A673 (cell line): ENCODE data around the gene ENGASE. TPM values are rescaled to one million over a fixed set of nuclear protein-coding genes. Genes with fewer than 3 reads are reported as not detected.

ENCODE experiments used
- BruUV-seq: library from RNA; stranded (reverse); fragments of 400-500 nt; replicated peaks from 2 replicates; lab custom pipeline; 2021; lab: Mats Ljungman, UMichigan
- CTCF ChIA-PET: fragments of 300-600 bp; sonication (Branson Sonifier 250); formaldehyde crosslinking; loops from one replicate; lab custom pipeline; 2022; ENCODE audit warnings: antibody characterized with exemption; lab: Charles Lee
- POLR2A ChIA-PET: fragments of 300-600 bp; sonication (Branson Sonifier 250); formaldehyde crosslinking; loops from one replicate; lab custom pipeline; 2022; ENCODE audit warnings: antibody characterized with exemption; ENCODE audit not compliant: low non-redundant PET; lab: Charles Lee
- DNase-seq: peaks from one replicate; pipeline ENCODE4 v3.0.0-alpha.2; 2015; ENCODE audit warnings: low spot score
- H3K27ac ChIP-seq: fragments of 200-600 bp; sonication (generic); 2 replicates; pipeline ENCODE4 v1.5.1; 2016; ENCODE audit warnings: mixed run types, low read depth, mild to moderate bottlenecking, mixed read lengths, antibody characterized with exemption, low read length; ENCODE audit not compliant: poor library complexity, severe bottlenecking
- H3K27me3 ChIP-seq: fragments of 200-600 bp; sonication (generic); replicated peaks from 2 replicates; pipeline ENCODE4 v1.6.1; 2017; ENCODE audit warnings: mixed run types, low read depth, mild to moderate bottlenecking, mixed read lengths, antibody characterized with exemption, low read length; ENCODE audit not compliant: insufficient read depth, poor library complexity
- H3K36me3 ChIP-seq: fragments of 200-600 bp; sonication (generic); 2 replicates; pipeline ENCODE4 v1.6.1; 2016; ENCODE audit warnings: mixed run types, mild to moderate bottlenecking, mixed read lengths, antibody characterized with exemption, low read length; ENCODE audit not compliant: insufficient read depth, poor library complexity, severe bottlenecking
- H3K4me1 ChIP-seq: fragments of 200-600 bp; sonication (generic); 2 replicates; pipeline ENCODE4 v1.6.1; 2017; ENCODE audit warnings: mixed run types, mild to moderate bottlenecking, mixed read lengths, antibody characterized with exemption, low read length; ENCODE audit not compliant: insufficient read depth, poor library complexity, severe bottlenecking
- H3K4me3 ChIP-seq: fragments of 200-600 bp; sonication (generic); 2 replicates; pipeline ENCODE4 v1.5.1; 2016; ENCODE audit warnings: low read depth, mixed run types, mild to moderate bottlenecking, mixed read lengths, low read length; ENCODE audit not compliant: poor library complexity, severe bottlenecking
- H3K9me3 ChIP-seq: fragments of 200-600 bp; sonication (generic); 2 replicates; pipeline ENCODE4 v1.6.1; 2016; ENCODE audit warnings: mixed run types, low read depth, mild to moderate bottlenecking, mixed read lengths, antibody characterized with exemption, low read length; ENCODE audit not compliant: poor library complexity, severe bottlenecking
- EZH2 ChIP-seq: fragments of 200-600 bp; sonication (generic); IDR thresholded peaks from 2 replicates; pipeline ENCODE4 v1.6.1; 2017; ENCODE audit warnings: borderline replicate concordance, low read depth, mild to moderate bottlenecking, mixed read lengths, antibody characterized with exemption, low read length; ENCODE audit not compliant: poor library complexity, severe bottlenecking
- intact Hi-C: fragments of 100-400 bp; cut with micrococcal nuclease; formaldehyde crosslinking; loops from one replicate; pipeline ENCODE4 v1.10.0; 2022; ENCODE audit not compliant: unreplicated experiment
- total RNA-seq: library from RNA; stranded (reverse); gene quantifications from 2 replicates; pipeline ENCODE4 v1.2.3, GENCODE V29; 2021
- TF ChIP-seq, protein P1 (sequence below): fragments of 300-800, 200-600 bp; sonication (generic); conservative IDR thresholded peaks from 2 replicates; pipeline ENCODE4 v1.5.1; 2017; ENCODE audit warnings: low read depth, mild to moderate bottlenecking, antibody characterized with exemption, low read length, moderate library complexity, mixed read lengths

The ENGASE gene
- total RNA-seq, 1 experiment from 2014 or later: 24.4 TPM

DNA sequence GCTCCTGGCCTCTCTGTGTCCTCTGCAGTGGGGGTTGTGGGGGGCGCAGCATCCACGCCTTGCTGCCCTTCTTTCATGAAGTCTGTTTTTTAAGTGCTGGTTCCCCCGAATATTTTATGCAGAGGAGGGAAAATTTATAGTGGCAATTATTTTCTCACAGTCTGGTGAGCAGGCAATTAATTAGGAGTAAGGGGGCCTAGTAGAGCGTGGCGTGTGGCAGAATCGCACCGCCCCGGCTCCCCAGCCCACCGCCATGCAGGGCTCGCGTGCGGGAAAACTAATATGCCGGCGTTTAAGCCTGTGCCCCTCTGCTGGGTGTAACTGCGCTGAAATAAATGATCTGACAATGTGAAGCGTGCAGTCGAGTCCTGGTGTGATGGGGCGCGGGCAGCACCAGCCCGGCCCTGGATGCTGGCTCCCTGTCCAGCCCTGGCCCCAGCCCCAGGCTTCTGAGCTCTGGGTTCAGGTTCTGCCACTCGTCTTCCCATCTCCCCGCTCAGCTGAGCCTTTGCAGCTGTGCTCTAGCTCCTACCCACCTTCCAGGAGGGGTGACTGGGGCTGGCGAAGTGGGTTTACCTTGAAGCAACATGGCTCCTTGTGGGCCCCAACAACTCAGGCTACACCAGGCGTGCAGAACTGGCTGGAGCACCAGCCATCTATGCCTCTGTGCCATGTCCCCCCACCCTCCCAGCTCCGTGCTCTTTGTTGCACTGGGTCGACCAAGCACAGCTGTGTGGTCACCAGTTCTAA, 13.8 kb downstream of the ENGASE start:
- ChIA-PET POLR2A (interaction anchor here (0.6 kb wide), 1 partner anchor 14 kb away, joined by 3 read pairs; the partner anchor contains the start of gene ENGASE), CTCF (interaction anchor here (0.9 to 3.0 kb wide), 6 partner anchors 43 to 620 kb away, joined by 3 to 36 read pairs (median 7); no protein-coding TSS in a partner anchor)
- BruUV-seq: no TSS peak

DNA sequence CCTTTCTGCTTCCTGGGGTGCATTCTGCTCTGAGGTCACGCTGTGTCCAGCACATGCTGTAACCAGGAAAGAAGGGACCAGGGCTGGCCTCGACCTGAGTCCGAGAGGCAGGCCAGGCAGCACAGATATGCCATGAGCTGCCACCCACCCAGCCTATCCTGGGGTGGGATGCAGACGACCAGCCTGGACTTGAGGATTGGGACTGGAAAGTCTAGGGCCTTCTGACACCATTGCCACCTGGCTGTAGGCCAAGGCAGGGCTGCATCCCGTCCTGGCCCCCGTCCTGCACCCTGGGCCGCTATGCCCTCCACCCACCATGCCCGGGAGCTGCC, 14.3 kb downstream of the ENGASE start:
- TF ChIP-seq EZH2: no peak
- TF ChIP-seq, protein P1, sequence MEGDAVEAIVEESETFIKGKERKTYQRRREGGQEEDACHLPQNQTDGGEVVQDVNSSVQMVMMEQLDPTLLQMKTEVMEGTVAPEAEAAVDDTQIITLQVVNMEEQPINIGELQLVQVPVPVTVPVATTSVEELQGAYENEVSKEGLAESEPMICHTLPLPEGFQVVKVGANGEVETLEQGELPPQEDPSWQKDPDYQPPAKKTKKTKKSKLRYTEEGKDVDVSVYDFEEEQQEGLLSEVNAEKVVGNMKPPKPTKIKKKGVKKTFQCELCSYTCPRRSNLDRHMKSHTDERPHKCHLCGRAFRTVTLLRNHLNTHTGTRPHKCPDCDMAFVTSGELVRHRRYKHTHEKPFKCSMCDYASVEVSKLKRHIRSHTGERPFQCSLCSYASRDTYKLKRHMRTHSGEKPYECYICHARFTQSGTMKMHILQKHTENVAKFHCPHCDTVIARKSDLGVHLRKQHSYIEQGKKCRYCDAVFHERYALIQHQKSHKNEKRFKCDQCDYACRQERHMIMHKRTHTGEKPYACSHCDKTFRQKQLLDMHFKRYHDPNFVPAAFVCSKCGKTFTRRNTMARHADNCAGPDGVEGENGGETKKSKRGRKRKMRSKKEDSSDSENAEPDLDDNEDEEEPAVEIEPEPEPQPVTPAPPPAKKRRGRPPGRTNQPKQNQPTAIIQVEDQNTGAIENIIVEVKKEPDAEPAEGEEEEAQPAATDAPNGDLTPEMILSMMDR: no peak
- POLR2A ChIA-PET: interaction anchor here (0.6 kb wide), 1 partner anchor 14 kb away, joined by 3 read pairs; the partner anchor contains the start of gene ENGASE
- H3K27ac ChIP-seq: no peak overlapping the region

More for the DNA sequence above, 13.8 kb downstream of the ENGASE start:
- TF ChIP-seq, protein P1: no peak
- no peak for TF ChIP-seq EZH2
- H3K27me3 ChIP-seq: no peaks in the 10 kb centered on the region
- no peak for DNase-seq
- H3K4me3 ChIP-seq: no peak overlapping the region
- intact Hi-C loops: loop anchor here (5.0 kb wide), 1 partner anchor 619 kb away; no protein-coding TSS in a partner anchor
- H3K9me3 ChIP-seq: no peaks in the 10 kb centered on the region
- H3K36me3 ChIP-seq: no peaks in the 10 kb centered on the region
- no peaks in the 10 kb centered on the region for H3K4me1 ChIP-seq
- H3K27ac ChIP-seq: no peak overlapping the region

DNA sequence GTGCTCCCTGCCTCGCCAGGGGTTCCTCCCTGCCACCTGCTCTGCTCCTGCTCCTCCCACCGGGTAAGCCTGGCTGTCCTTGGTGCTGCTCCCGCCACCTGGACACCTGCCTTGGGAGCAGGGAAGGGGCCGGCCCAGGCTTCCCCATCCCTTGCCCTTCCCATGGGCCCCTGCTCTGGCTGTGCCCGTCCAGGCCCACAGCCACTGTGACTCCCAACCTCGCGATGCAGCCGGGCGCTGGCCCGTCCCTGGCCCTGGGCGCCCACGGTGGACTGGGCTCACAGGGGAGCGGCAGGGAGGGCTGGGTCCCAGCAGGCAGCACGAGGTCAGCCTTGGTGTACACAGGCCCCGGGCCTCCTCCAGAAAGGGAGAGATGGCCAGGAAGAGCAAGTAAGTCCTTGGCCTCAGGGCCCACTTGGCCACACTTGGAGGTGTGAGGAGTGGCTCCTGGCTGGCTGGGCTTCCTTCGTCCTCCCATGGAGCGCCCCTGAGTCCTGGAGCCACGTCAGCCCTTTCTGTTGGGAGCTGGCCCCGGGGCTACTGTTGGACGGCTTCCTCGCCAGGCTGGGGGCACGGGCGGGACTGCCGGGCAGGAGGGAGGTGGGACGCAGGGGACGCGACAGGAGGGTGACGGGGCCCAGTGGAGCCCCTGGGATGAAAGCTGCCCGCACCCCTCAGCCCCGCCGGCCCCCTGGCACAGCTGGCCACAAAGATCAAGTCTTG, 15.3 kb downstream of the ENGASE start:
- Histone ChIP-seq H3K36me3 (no peaks in the 10 kb centered on the region), H3K9me3 (no peaks in the 10 kb centered on the region), H3K27ac (no peak overlapping the region), H3K27me3 (no peaks in the 10 kb centered on the region), H3K4me3 (no peak overlapping the region), H3K4me1 (no peaks in the 10 kb centered on the region)
- no TSS peak for BruUV-seq
- intact Hi-C loops: loop anchor here (5.0 kb wide), 1 partner anchor 617 kb away; no protein-coding TSS in a partner anchor
- TF ChIP-seq, protein P1: no peak
- no peak for TF ChIP-seq EZH2
- ChIA-PET POLR2A (no interaction called here), CTCF (interaction anchor here (0.6 to 2.0 kb wide), 2 partner anchors 302 to 311 kb away, joined by 4 to 5 read pairs; no protein-coding TSS in a partner anchor)
- DNase-seq: no peak

More for the DNA sequence above, 14.3 kb downstream of the ENGASE start:
- H3K4me3 ChIP-seq: no peak overlapping the region
- intact Hi-C loops: loop anchor here (5.0 kb wide), 1 partner anchor 618 kb away; no protein-coding TSS in a partner anchor
- H3K27me3 ChIP-seq: no peaks in the 10 kb centered on the region
- DNase-seq: no peak
- CTCF ChIA-PET: interaction anchor here (3.0 kb wide), 1 partner anchor 304 kb away, joined by 36 read pairs; no protein-coding TSS in a partner anchor
- BruUV-seq: no TSS peak
- no peaks in the 10 kb centered on the region for H3K36me3 ChIP-seq
- no peaks in the 10 kb centered on the region for H3K4me1 ChIP-seq
- H3K9me3 ChIP-seq: no peaks in the 10 kb centered on the region
